ENCODE data around the gene REXO4. TPM values are rescaled to one million over a fixed set of nuclear protein-coding genes. Genes with fewer than 3 reads are reported as not detected.
"Not testable (repeated sequence)": the region's sequence is repeated elsewhere in the genome, so short reads cannot be mapped to it uniquely, and the experiment has no call there.

Gene REXO4
- total and polyA plus RNA-seq, 8 donors: 16.9 to 29.1 (median 27.6) TPM

- H3K36me3 ChIP-seq: no peaks in the 10 kb centered on the region
- no peak overlapping the region for H3K4me3 ChIP-seq
- no peak overlapping the region for H3K27ac ChIP-seq
- peak in 1 of 4 donors; percentile 25 for DNase-seq
- no peak for TF ChIP-seq CTCF (IDR thresholded peaks at IDR 0.05)
- intact Hi-C loops (cut with DNase I): no loop called here
- no peaks in the 10 kb centered on the region for H3K27me3 ChIP-seq
- no peaks in the 10 kb centered on the region for H3K9me3 ChIP-seq
- ATAC-seq: no peak
- H3K4me1 ChIP-seq: peaks cover 0 to 2% of the 10 kb centered on the region in 2 donors
Observed at GRCh38 chr9:133453651-133454050, 35.8 kb upstream of the REXO4 start.

GRCh38 chr9:133452562-133452961 lies 34.8 kb upstream of the REXO4 start:
- DNase-seq (no peak), ATAC-seq (no peak)
- Histone ChIP-seq H3K4me3 (no peak overlapping the region), H3K36me3 (no peaks in the 10 kb centered on the region), H3K27me3 (no peaks in the 10 kb centered on the region), H3K4me1 (no peaks in the 10 kb centered on the region), H3K27ac (no peak overlapping the region), H3K9me3 (no peaks in the 10 kb centered on the region)
- intact Hi-C loops (cut with DNase I): no loop called here
- no peak for TF ChIP-seq CTCF (IDR thresholded peaks at IDR 0.05)

GRCh38 chr9:133451865-133452264 lies 34.1 kb upstream of the REXO4 start:
- H3K27ac ChIP-seq; intact Hi-C loops (cut with DNase I); H3K36me3 ChIP-seq; DNase-seq; H3K4me1 ChIP-seq; H3K9me3 ChIP-seq; H3K4me3 ChIP-seq; ATAC-seq; H3K27me3 ChIP-seq: not testable (repeated sequence)

GRCh38 chr9:133449760-133450159 lies 31.9 kb upstream of the REXO4 start:
- DNase-seq (peak in 2 of 4 donors; percentile 60 to 85), ATAC-seq (peak; percentile 94)
- Histone ChIP-seq H3K27ac (no peak overlapping the region), H3K36me3 (no peaks in the 10 kb centered on the region), H3K27me3 (no peaks in the 10 kb centered on the region), H3K9me3 (no peaks in the 10 kb centered on the region), H3K4me1 (no peaks in the 10 kb centered on the region), H3K4me3 (no peak overlapping the region)
- no peak for TF ChIP-seq CTCF (IDR thresholded peaks at IDR 0.05)
- intact Hi-C loops (cut with DNase I): no loop called here

GRCh38 chr9:133448487-133448972 lies 30.7 kb upstream of the REXO4 start:
- DNase-seq (no peak), ATAC-seq (no peak)
- no peaks in the 10 kb centered on the region for H3K4me1 ChIP-seq
- intact Hi-C loops (cut with DNase I): no loop called here
- H3K27me3 ChIP-seq: no peaks in the 10 kb centered on the region
- H3K4me3 ChIP-seq: no peak overlapping the region
- no peaks in the 10 kb centered on the region for H3K36me3 ChIP-seq
- no peaks in the 10 kb centered on the region for H3K9me3 ChIP-seq
- no peak overlapping the region for H3K27ac ChIP-seq
- no peak for TF ChIP-seq CTCF (IDR thresholded peaks at IDR 0.05)

GRCh38 chr9:133445293-133445969 lies 27.6 kb upstream of the REXO4 start:
- Histone ChIP-seq H3K36me3 (no peaks in the 10 kb centered on the region), H3K27ac (no peak overlapping the region), H3K9me3 (no peaks in the 10 kb centered on the region), H3K27me3 (no peaks in the 10 kb centered on the region), H3K4me3 (no peak overlapping the region), H3K4me1 (no peaks in the 10 kb centered on the region)
- DNase-seq (no peak), ATAC-seq (no peak)
- no peak for TF ChIP-seq CTCF (IDR thresholded peaks at IDR 0.05)
- intact Hi-C loops (cut with DNase I): no loop called here
